Measurements from ENCODE around the gene BLACAT1.
"Not testable (repeated sequence)": the region's sequence is repeated elsewhere in the genome, so short reads cannot be mapped to it uniquely, and the experiment has no call there.

BLACAT1 gene

GRCh38 chr1:205488074-205488723 lies 32.4 kb upstream of the BLACAT1 start:
- Histone ChIP-seq H3K4me3 (replicated peaks; ENCODE audit: low read depth, low read length) (no peak overlapping the region), H3K36me3 (ENCODE audit: control insufficient read depth, insufficient read depth, low read length) (no peaks in the 10 kb centered on the region), H3K27me3 (replicated peaks; ENCODE audit: control insufficient read depth, insufficient read depth, low read length) (peaks cover 4% of the 10 kb centered on the region)
- TF ChIP-seq, protein P1, sequence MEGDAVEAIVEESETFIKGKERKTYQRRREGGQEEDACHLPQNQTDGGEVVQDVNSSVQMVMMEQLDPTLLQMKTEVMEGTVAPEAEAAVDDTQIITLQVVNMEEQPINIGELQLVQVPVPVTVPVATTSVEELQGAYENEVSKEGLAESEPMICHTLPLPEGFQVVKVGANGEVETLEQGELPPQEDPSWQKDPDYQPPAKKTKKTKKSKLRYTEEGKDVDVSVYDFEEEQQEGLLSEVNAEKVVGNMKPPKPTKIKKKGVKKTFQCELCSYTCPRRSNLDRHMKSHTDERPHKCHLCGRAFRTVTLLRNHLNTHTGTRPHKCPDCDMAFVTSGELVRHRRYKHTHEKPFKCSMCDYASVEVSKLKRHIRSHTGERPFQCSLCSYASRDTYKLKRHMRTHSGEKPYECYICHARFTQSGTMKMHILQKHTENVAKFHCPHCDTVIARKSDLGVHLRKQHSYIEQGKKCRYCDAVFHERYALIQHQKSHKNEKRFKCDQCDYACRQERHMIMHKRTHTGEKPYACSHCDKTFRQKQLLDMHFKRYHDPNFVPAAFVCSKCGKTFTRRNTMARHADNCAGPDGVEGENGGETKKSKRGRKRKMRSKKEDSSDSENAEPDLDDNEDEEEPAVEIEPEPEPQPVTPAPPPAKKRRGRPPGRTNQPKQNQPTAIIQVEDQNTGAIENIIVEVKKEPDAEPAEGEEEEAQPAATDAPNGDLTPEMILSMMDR (IDR thresholded peaks at IDR 0.05; ENCODE audit: insufficient read depth, low read length, poor library complexity, severe bottlenecking) = peak; percentile 80
- no peak for DNase-seq (ENCODE audit: extremely low read depth, insufficient read length)

- Histone ChIP-seq H3K27me3 (replicated peaks; ENCODE audit: control insufficient read depth, insufficient read depth, low read length) (peaks cover 1% of the 10 kb centered on the region), H3K4me3 (replicated peaks; ENCODE audit: low read depth, low read length) (no peak overlapping the region), H3K36me3 (ENCODE audit: control insufficient read depth, insufficient read depth, low read length) (no peaks in the 10 kb centered on the region)
- TF ChIP-seq, protein P1 (IDR thresholded peaks at IDR 0.05; ENCODE audit: insufficient read depth, low read length, poor library complexity, severe bottlenecking) = no peak
- DNase-seq (ENCODE audit: extremely low read depth, insufficient read length) = no peak
Measured at GRCh38 chr1:205486258-205486657, 30.4 kb upstream of the BLACAT1 start.

- TF ChIP-seq, protein P1 (IDR thresholded peaks at IDR 0.05; ENCODE audit: insufficient read depth, low read length, poor library complexity, severe bottlenecking) = peak; percentile 96
- no peaks in the 10 kb centered on the region for H3K36me3 ChIP-seq (ENCODE audit: control insufficient read depth, insufficient read depth, low read length)
- H3K4me3 ChIP-seq (replicated peaks; ENCODE audit: low read depth, low read length) = no peak overlapping the region
- peak; percentile 61 for DNase-seq (ENCODE audit: extremely low read depth, insufficient read length)
- H3K27me3 ChIP-seq (replicated peaks; ENCODE audit: control insufficient read depth, insufficient read depth, low read length) = no peaks in the 10 kb centered on the region; the same call in 1 of the 2 replicates
Measured at GRCh38 chr1:205484985-205485967, 29.4 kb upstream of the BLACAT1 start.

DNA sequence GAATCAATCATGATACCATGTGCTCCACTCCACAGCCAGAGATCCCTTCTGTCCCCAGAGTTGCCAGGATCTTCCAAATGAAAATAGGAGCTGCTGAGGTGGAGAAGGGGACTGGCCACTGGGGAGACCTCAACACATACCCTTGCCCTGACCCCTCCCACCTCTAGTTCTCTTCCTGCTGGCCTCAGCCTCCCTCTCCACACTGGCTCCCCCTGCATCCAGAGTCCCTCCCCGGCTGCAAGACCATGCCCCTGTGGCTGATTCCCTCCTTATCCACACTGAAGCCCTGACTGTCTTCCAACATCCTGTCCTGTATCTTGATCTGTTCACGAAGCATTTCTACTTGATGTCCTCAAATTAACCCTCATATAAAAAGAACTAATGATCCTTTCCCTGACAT lies 27.5 kb upstream of the BLACAT1 start:
- TF ChIP-seq, protein P1 (IDR thresholded peaks at IDR 0.05; ENCODE audit: insufficient read depth, low read length, poor library complexity, severe bottlenecking) = no peak
- Histone ChIP-seq H3K4me3 (replicated peaks; ENCODE audit: low read depth, low read length) (no peak overlapping the region), H3K27me3 (replicated peaks; ENCODE audit: control insufficient read depth, insufficient read depth, low read length) (no peaks in the 10 kb centered on the region; the same call in 1 of the 2 replicates)

GRCh38 chr1:205482587-205482986 lies 26.7 kb upstream of the BLACAT1 start:
- not testable (repeated sequence) for H3K36me3 ChIP-seq (ENCODE audit: control insufficient read depth, insufficient read depth, low read length); H3K4me3 ChIP-seq (replicated peaks; ENCODE audit: low read depth, low read length); DNase-seq (ENCODE audit: extremely low read depth, insufficient read length); H3K27me3 ChIP-seq (replicated peaks; ENCODE audit: control insufficient read depth, insufficient read depth, low read length)

More for the DNA sequence above, 27.5 kb upstream of the BLACAT1 start:
- no peaks in the 10 kb centered on the region for H3K36me3 ChIP-seq (ENCODE audit: control insufficient read depth, insufficient read depth, low read length)
- DNase-seq (ENCODE audit: extremely low read depth, insufficient read length) = no peak

DNA sequence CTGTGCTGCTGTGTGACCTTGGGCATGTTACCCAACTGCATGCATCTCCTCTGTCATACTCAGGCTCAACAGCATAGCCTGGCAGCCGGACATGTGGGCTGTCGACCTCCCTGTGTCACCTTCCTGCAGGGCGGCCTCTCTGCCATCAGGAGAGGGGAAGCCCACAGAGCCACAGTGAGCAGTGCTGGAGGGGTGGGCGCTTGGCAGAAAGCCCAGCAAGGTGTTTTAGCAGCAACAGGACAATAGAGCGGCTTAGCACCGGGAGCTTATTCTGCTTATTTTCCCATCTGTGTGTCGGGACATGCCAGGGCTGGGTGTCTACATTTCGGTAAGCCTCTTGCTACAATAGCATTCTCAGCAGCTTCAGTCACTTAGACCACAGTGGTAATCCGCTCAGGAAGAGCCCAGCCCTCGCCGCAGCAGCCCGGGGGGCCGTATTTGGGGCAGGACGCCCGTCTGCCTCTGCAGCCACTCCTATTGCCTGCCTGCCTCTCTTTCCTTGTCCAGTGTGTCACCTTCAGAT lies 25.8 kb upstream of the BLACAT1 start:
- H3K36me3 ChIP-seq (ENCODE audit: control insufficient read depth, insufficient read depth, low read length) = no peaks in the 10 kb centered on the region
- H3K4me3 ChIP-seq (replicated peaks; ENCODE audit: low read depth, low read length) = no peak overlapping the region
- peak; percentile 48 for DNase-seq (ENCODE audit: extremely low read depth, insufficient read length)
- no peaks in the 10 kb centered on the region for H3K27me3 ChIP-seq (replicated peaks; ENCODE audit: control insufficient read depth, insufficient read depth, low read length)
- TF ChIP-seq, protein P1 (IDR thresholded peaks at IDR 0.05; ENCODE audit: insufficient read depth, low read length, poor library complexity, severe bottlenecking) = no peak

Measured in GM06990 (cell line).